CD4-positive, alpha-beta T cell treated with Interleukin-4 for 1 hour (primary cell): ENCODE measurements around the gene EXOC4.
"Not testable (repeated sequence)": the region's sequence is repeated elsewhere in the genome, so short reads cannot be mapped to it uniquely, and the experiment has no call there.

Experiments
- DNase-seq, 2 donors: peaks; one replicate each; pipeline ENCODE4 v3.0.0-alpha.2; 2020 to 2022

Gene EXOC4

GRCh38 chr7:133586253-133586652 is 333.4 kb downstream of the EXOC4 start:
- no peak for DNase-seq

- no peak for DNase-seq
Measured at GRCh38 chr7:133587903-133588302, 335.0 kb downstream of the EXOC4 start.

GRCh38 chr7:133590795-133591194 is 337.9 kb downstream of the EXOC4 start:
- no peak for DNase-seq

GRCh38 chr7:133591704-133592340 is 338.9 kb downstream of the EXOC4 start:
- no peak for DNase-seq

- DNase-seq = no peak
Measured at GRCh38 chr7:133593561-133593960, 340.7 kb downstream of the EXOC4 start.

- DNase-seq = no peak
Measured at GRCh38 chr7:133601617-133602016, 348.7 kb downstream of the EXOC4 start.

- DNase-seq = no peak
Measured at GRCh38 chr7:133602291-133602690, 349.4 kb downstream of the EXOC4 start.

GRCh38 chr7:133606991-133607390 is 354.1 kb downstream of the EXOC4 start:
- no peak for DNase-seq

- no peak for DNase-seq
Measured at GRCh38 chr7:133609806-133610205, 356.9 kb downstream of the EXOC4 start.

GRCh38 chr7:133611955-133612354 is 359.1 kb downstream of the EXOC4 start:
- DNase-seq = no peak

GRCh38 chr7:133613250-133613790 is 360.4 kb downstream of the EXOC4 start:
- DNase-seq = no peak

- DNase-seq = no peak
Measured at GRCh38 chr7:133614251-133614650, 361.4 kb downstream of the EXOC4 start.

- DNase-seq = no peak
Measured at GRCh38 chr7:133618970-133619369, 366.1 kb downstream of the EXOC4 start.

- no peak for DNase-seq
Measured at GRCh38 chr7:133619491-133619890, 366.6 kb downstream of the EXOC4 start.

GRCh38 chr7:133623721-133624120 is 370.8 kb downstream of the EXOC4 start:
- no peak for DNase-seq

- no peak for DNase-seq
Measured at GRCh38 chr7:133625046-133625445, 372.2 kb downstream of the EXOC4 start.

GRCh38 chr7:133629701-133630100 is 376.8 kb downstream of the EXOC4 start:
- DNase-seq = no peak

GRCh38 chr7:133633055-133633454 is 380.2 kb downstream of the EXOC4 start:
- no peak for DNase-seq

- no peak for DNase-seq
Measured at GRCh38 chr7:133635541-133635940, 382.7 kb downstream of the EXOC4 start.

- no peak for DNase-seq
Measured at GRCh38 chr7:133638857-133639256, 386.0 kb downstream of the EXOC4 start.

- no peak for DNase-seq
Measured at GRCh38 chr7:133641436-133641835, 388.6 kb downstream of the EXOC4 start.

- DNase-seq = no peak
Measured at GRCh38 chr7:133642907-133643306, 390.0 kb downstream of the EXOC4 start.

GRCh38 chr7:133643652-133644051 is 390.8 kb downstream of the EXOC4 start:
- DNase-seq = not testable (repeated sequence)

GRCh38 chr7:133645884-133646391 is 393.1 kb downstream of the EXOC4 start:
- no peak for DNase-seq
